ENCODE results near the gene INSC.

- TF ChIP-seq SIN3A (IDR thresholded peaks at IDR 0.05; ENCODE audit: low read depth) (no peak), POLR2AphosphoS5 (IDR thresholded peaks at IDR 0.05; ENCODE audit: low read depth, low read length) (no peak), POLR2A (IDR thresholded peaks at IDR 0.05; ENCODE audit: borderline replicate concordance, extremely low read depth, insufficient read depth, insufficient read length) (no peak), RAD21 (IDR thresholded peaks at IDR 0.05; ENCODE audit: low read depth) (no peak), CTCF (IDR thresholded peaks at IDR 0.05 in 2 of 3, conservative IDR thresholded peaks at IDR 0.05 in 1 of 3; ENCODE audit: borderline replicate concordance in 1 of 3, insufficient read depth in 1 of 3, low read depth in 2 of 3, low read length in 2 of 3) (no peak), EGR1 (IDR thresholded peaks at IDR 0.05; ENCODE audit: low read depth) (no peak), CBX3 (IDR thresholded peaks at IDR 0.05; ENCODE audit: low read depth) (no peak), CEBPB (IDR thresholded peaks at IDR 0.05; ENCODE audit: low read depth) (no peak), SP1 (IDR thresholded peaks at IDR 0.05; ENCODE audit: low read depth) (no peak)
These were observed 86.0 kb downstream of the INSC start for GRCh38 chr11:15200696-15201095.

Measured in HCT116 (cell line).